H9 (cell line): Measurements from ENCODE around the gene MFN2. TPM values are rescaled to one million over a fixed set of nuclear protein-coding genes. Genes with fewer than 3 reads are reported as not detected.
A peak's percentile ranks its signal among the peaks of the same experiment; 100 is the strongest.

Experiments
- DNase-seq: peaks from one replicate; pipeline ENCODE4 v3.0.0-alpha.2; 2017
- H2AFZ ChIP-seq: one replicate; pipeline ENCODE4 v1.6.1; 2013; ENCODE audit warnings: mild to moderate bottlenecking, low read length, control low read depth, moderate library complexity
- H2AK5ac ChIP-seq: 2 replicates; pipeline ENCODE4 v1.6.1; 2013; ENCODE audit warnings: low read length, control low read depth, mixed read lengths; ENCODE audit not compliant: insufficient read length
- H2BK120ac ChIP-seq: one replicate; pipeline ENCODE4 v1.6.1; 2013; ENCODE audit warnings: low read depth, mild to moderate bottlenecking, low read length, control low read depth, inconsistent platforms; ENCODE audit not compliant: poor library complexity, severe bottlenecking
- H2BK12ac ChIP-seq: 2 replicates; pipeline ENCODE4 v1.6.1; 2013; ENCODE audit warnings: low read length, control low read depth, mixed read lengths, low read depth; ENCODE audit not compliant: insufficient read length
- H2BK15ac ChIP-seq: 2 replicates; pipeline ENCODE4 v1.6.1; 2013; ENCODE audit warnings: low read depth, low read length, control low read depth
- H2BK20ac ChIP-seq: one replicate; pipeline ENCODE4 v1.6.1; 2013; ENCODE audit warnings: low read depth, mild to moderate bottlenecking, low read length, control low read depth, inconsistent platforms; ENCODE audit not compliant: poor library complexity, severe bottlenecking
- H2BK5ac ChIP-seq: 2 replicates; pipeline ENCODE4 v1.6.1; 2013; ENCODE audit warnings: low read length, control low read depth, mixed read lengths; ENCODE audit not compliant: insufficient read length
- H3K14ac ChIP-seq: 2 replicates; pipeline ENCODE4 v1.6.1; 2013; ENCODE audit warnings: low read length, control low read depth; ENCODE audit not compliant: insufficient read depth
- H3K18ac ChIP-seq: 2 replicates; pipeline ENCODE4 v1.6.1; 2013; ENCODE audit warnings: low read depth, mild to moderate bottlenecking, mixed read lengths, low read length, control low read depth; ENCODE audit not compliant: insufficient read length
- H3K23ac ChIP-seq: 2 replicates; pipeline ENCODE4 v1.6.1; 2013; ENCODE audit warnings: low read length, control low read depth, mixed read lengths, low read depth; ENCODE audit not compliant: insufficient read length
- H3K23me2 ChIP-seq: 2 replicates; pipeline ENCODE4 v1.6.1; 2013; ENCODE audit warnings: low read depth, mild to moderate bottlenecking, mixed read lengths, low read length, control low read depth; ENCODE audit not compliant: insufficient read length, poor library complexity, severe bottlenecking
- H3K27ac ChIP-seq: 2 replicates; pipeline ENCODE4 v1.5.1; 2013; ENCODE audit warnings: low read length, control low read depth, mixed read lengths, low read depth; ENCODE audit not compliant: insufficient read length
- H3K27me3 ChIP-seq: 2 replicates; pipeline ENCODE4 v1.6.1; 2013; ENCODE audit warnings: low read length, control low read depth, inconsistent platforms; ENCODE audit not compliant: insufficient read depth
- H3K4ac ChIP-seq: 2 replicates; pipeline ENCODE4 v1.6.1; 2013; ENCODE audit warnings: low read depth, mild to moderate bottlenecking, control low read depth, inconsistent platforms, low read length, moderate library complexity
- H3K4me1 ChIP-seq: 2 replicates; pipeline ENCODE4 v1.6.1; 2013; ENCODE audit warnings: low read length, control low read depth, inconsistent platforms; ENCODE audit not compliant: insufficient read depth
- H3K4me2 ChIP-seq: 2 replicates; pipeline ENCODE4 v1.6.1; 2013; ENCODE audit warnings: low read length, control low read depth, mixed read lengths; ENCODE audit not compliant: insufficient read length, insufficient read depth
- H3K56ac ChIP-seq: 2 replicates; pipeline ENCODE4 v1.6.1; 2013; ENCODE audit warnings: low read depth, mild to moderate bottlenecking, mixed read lengths, low read length, control low read depth; ENCODE audit not compliant: insufficient read length
- H3K79me1 ChIP-seq: 2 replicates; pipeline ENCODE4 v1.6.1; 2013; ENCODE audit warnings: low read depth, mild to moderate bottlenecking, moderate library complexity, low read length, control low read depth, inconsistent platforms; ENCODE audit not compliant: insufficient read depth, poor library complexity, severe bottlenecking
- H3K79me2 ChIP-seq: 2 replicates; pipeline ENCODE4 v1.6.1; 2013; ENCODE audit warnings: low read length, control low read depth, inconsistent platforms; ENCODE audit not compliant: insufficient read depth
- H3K9ac ChIP-seq: 2 replicates; pipeline ENCODE4 v1.6.1; 2013; ENCODE audit warnings: low read length, control low read depth, mixed read lengths; ENCODE audit not compliant: insufficient read length; ENCODE audit errors: extremely low read depth
- H3K9me3 ChIP-seq: one replicate; pipeline ENCODE4 v1.6.1; 2013; ENCODE audit warnings: low read depth, low read length, inconsistent platforms; ENCODE audit not compliant: control insufficient read depth
- H3T11ph ChIP-seq: one replicate; pipeline ENCODE4 v1.6.1; 2013; ENCODE audit warnings: mild to moderate bottlenecking, low read length, control low read depth, inconsistent platforms
- H4K20me1 ChIP-seq: one replicate; pipeline ENCODE4 v1.6.1; 2013; ENCODE audit not compliant: control insufficient read depth, insufficient read length, insufficient read depth
- H4K5ac ChIP-seq: 2 replicates; pipeline ENCODE4 v1.6.1; 2013; ENCODE audit warnings: low read depth, mild to moderate bottlenecking, mixed read lengths, low read length, control low read depth; ENCODE audit not compliant: insufficient read length
- H4K8ac ChIP-seq: replicated peaks from 2 replicates; pipeline ENCODE4 v1.6.1; 2013; ENCODE audit warnings: low read length, control low read depth, mixed read lengths, low read depth; ENCODE audit not compliant: insufficient read length
- H4K91ac ChIP-seq: 2 replicates; pipeline ENCODE4 v1.6.1; 2013; ENCODE audit warnings: low read depth, mild to moderate bottlenecking, moderate library complexity, mixed read lengths, low read length, control low read depth; ENCODE audit not compliant: insufficient read length
- H3K27ac Mint-ChIP-seq, 3 experiments: 2 replicates in 2 of 3; 3 replicates in 1 of 3; pipeline ENCODE4 v1.8.0; 2020 to 2021; ENCODE audit warnings: mixed read lengths in 3 of 3, mild to moderate bottlenecking in 1 of 3, moderate library complexity in 1 of 3
- H3K27me3 Mint-ChIP-seq: 2 replicates; pipeline ENCODE4 v1.8.0; 2021; ENCODE audit warnings: low read depth, mild to moderate bottlenecking, moderate library complexity, mixed read lengths
- H3K36me3 Mint-ChIP-seq, 3 experiments: 2 replicates in 2 of 3; 3 replicates in 1 of 3; pipeline ENCODE4 v1.8.0; 2020 to 2021; ENCODE audit warnings: low read depth in 3 of 3, mixed read lengths in 3 of 3; ENCODE audit not compliant: insufficient read depth in 1 of 3
- H3K4me1 Mint-ChIP-seq, 2 experiments: 2 replicates each; pipeline ENCODE4 v1.8.0; 2020; ENCODE audit warnings: mixed read lengths in 2 of 2
- H3K4me3 Mint-ChIP-seq, 2 experiments: 2 replicates in 1 of 2; 3 replicates in 1 of 2; pipeline ENCODE4 v1.8.0; 2020 to 2021; ENCODE audit warnings: mild to moderate bottlenecking in 2 of 2, mixed read lengths in 2 of 2, moderate library complexity in 1 of 2
- H3K9me3 Mint-ChIP-seq, 2 experiments: 2 replicates in 1 of 2; 3 replicates in 1 of 2; pipeline ENCODE4 v1.8.0; 2020; ENCODE audit warnings: mild to moderate bottlenecking in 2 of 2, mixed read lengths in 2 of 2, moderate library complexity in 1 of 2
- WGBS: extraction: QIAGEN DNeasy Blood & Tissue Kit; methylation state at CpG from one replicate; pipeline ENCODE4 v1.1.7; 2013; ENCODE audit warnings: missing lambda C conversion rate, low lambda C conversion rate, mixed read lengths; ENCODE audit not compliant: insufficient read length; ENCODE audit errors: extremely low coverage; 5-methylcytosine and 5-hydroxymethylcytosine counted together
- total RNA-seq: library from RNA; stranded (reverse); gene quantifications from 2 replicates; pipeline ENCODE4 v1.2.1, GENCODE V29; 2021
- TF ChIP-seq, protein P1 (sequence below): fragments of 200-600 bp; sonication (generic); conservative IDR thresholded peaks from 3 replicates; pipeline ENCODE4 v1.8.0; 2021; ENCODE audit warnings: antibody characterized with exemption, mild to moderate bottlenecking

Gene MFN2
- total RNA-seq, 1 experiment from 2014 or later, result 61.4 TPM

DNA sequence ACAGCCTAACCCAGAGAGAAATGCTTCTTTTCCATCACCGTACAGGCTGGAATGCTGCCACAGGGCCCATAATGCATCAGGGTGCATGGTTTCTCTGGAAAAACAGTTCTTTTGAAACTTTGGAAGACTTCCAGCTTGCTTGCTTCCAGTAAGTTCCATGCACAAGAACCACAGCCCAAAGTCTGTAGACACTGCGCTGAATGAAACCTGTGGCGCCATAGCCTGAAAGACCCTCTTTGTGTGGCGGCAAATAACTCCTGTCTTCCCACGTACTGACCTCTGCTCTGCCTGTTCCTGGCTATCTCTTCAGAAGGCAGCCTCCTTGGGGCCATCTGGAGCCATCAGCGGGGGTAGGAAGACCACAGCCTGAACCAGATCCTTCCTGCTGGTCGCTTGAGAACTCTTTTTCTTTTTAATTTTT, 54.1 kb downstream of the MFN2 start:
- Mint-ChIP-seq H3K4me3 (no peak overlapping the region), H3K9me3 (no peaks in the 10 kb centered on the region), H3K27me3 (peaks cover 2% of the 10 kb centered on the region; the same call in 1 of the 2 replicates), H3K36me3 (peaks cover 0 to 22% (median 18%) of the 10 kb centered on the region in 3 experiments; a peak in 5 of 7 replicates), H3K4me1 (peaks cover 2 to 5% of the 10 kb centered on the region in 2 experiments; a peak in 1 of 4 replicates), H3K27ac (peak overlapping the region in 1 of 3 experiments; percentile 74; a peak in 1 of 7 replicates)
- H2AFZ ChIP-seq, result no peak overlapping the region
- H3K4ac ChIP-seq, result no peak overlapping the region; the same call in 1 of the 2 replicates
- no peaks in the 10 kb centered on the region for H3K79me2 ChIP-seq
- no peak overlapping the region for H3K18ac ChIP-seq
- H4K20me1 ChIP-seq, result no peaks in the 10 kb centered on the region
- H3T11ph ChIP-seq, result no peak overlapping the region
- no peak overlapping the region for H3K9ac ChIP-seq
- H2BK12ac ChIP-seq, result no peak overlapping the region
- no peak overlapping the region for H3K56ac ChIP-seq
- no peak for DNase-seq
- H2BK5ac ChIP-seq, result no peak overlapping the region
- WGBS, result no CpG with 5 or more reads among the region's 7 CpGs
- TF ChIP-seq, protein P1, sequence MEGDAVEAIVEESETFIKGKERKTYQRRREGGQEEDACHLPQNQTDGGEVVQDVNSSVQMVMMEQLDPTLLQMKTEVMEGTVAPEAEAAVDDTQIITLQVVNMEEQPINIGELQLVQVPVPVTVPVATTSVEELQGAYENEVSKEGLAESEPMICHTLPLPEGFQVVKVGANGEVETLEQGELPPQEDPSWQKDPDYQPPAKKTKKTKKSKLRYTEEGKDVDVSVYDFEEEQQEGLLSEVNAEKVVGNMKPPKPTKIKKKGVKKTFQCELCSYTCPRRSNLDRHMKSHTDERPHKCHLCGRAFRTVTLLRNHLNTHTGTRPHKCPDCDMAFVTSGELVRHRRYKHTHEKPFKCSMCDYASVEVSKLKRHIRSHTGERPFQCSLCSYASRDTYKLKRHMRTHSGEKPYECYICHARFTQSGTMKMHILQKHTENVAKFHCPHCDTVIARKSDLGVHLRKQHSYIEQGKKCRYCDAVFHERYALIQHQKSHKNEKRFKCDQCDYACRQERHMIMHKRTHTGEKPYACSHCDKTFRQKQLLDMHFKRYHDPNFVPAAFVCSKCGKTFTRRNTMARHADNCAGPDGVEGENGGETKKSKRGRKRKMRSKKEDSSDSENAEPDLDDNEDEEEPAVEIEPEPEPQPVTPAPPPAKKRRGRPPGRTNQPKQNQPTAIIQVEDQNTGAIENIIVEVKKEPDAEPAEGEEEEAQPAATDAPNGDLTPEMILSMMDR, result no peak
- no peak overlapping the region for H3K14ac ChIP-seq
- H2BK120ac ChIP-seq, result no peak overlapping the region
- no peak overlapping the region for H2AK5ac ChIP-seq
- H3K23ac ChIP-seq, result no peak overlapping the region
- H3K9me3 ChIP-seq, result no peaks in the 10 kb centered on the region
- H4K91ac ChIP-seq, result no peak overlapping the region
- H3K79me1 ChIP-seq, result no peaks in the 10 kb centered on the region
- no peaks in the 10 kb centered on the region for H3K23me2 ChIP-seq
- no peaks in the 10 kb centered on the region for H3K27me3 ChIP-seq
- no peak overlapping the region for H4K5ac ChIP-seq
- H4K8ac ChIP-seq, result no peak overlapping the region
- no peak overlapping the region for H2BK15ac ChIP-seq
- H3K4me2 ChIP-seq, result no peak overlapping the region
- no peak overlapping the region for H3K27ac ChIP-seq
- H3K4me1 ChIP-seq, result no peaks in the 10 kb centered on the region
- H2BK20ac ChIP-seq, result no peak overlapping the region
